Coronary artery (tissue), 2 donors: ENCODE data around the gene CTIF.

Source experiments
- DNase-seq: peaks from one replicate; pipeline ENCODE4 v3.0.0-alpha.2; 2017; ENCODE audit warnings: low spot score
- H3K27ac ChIP-seq, 2 donors: fragments of 200-600 bp; sonication (generic); one replicate each; pipeline ENCODE4 v1.5.1; 2016 to 2019
- H3K4me3 ChIP-seq: fragments of 200-600 bp; sonication (generic); 2 replicates; pipeline ENCODE4 v1.5.1; 2016; ENCODE audit warnings: mild to moderate bottlenecking, moderate library complexity
- TF ChIP-seq, protein P1 (sequence below): fragments of 200-600 bp; sonication (generic); IDR thresholded peaks from one replicate; pipeline ENCODE4 v1.5.1; 2019; ENCODE audit warnings: antibody characterized with exemption

Gene CTIF

DNA sequence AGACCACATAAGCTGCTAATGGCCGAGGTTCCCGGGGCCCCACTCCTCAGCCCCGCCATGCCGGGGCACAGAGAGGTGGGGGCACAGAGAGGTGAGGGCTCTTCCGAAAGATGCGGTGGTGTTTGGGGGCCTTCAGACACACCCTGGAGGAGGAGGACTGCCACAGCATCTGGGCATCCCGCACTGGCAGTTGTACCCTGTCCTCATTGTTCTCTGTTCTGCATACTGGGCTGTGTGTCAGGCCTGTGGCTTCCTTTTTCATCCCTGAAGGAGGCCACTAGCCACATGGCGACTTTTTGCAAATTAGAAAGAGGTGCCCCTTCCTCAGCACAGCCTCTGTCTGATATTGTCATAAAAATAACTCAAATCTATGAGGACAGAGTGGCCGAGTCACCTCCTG lies 150.1 kb downstream of the CTIF start:
- TF ChIP-seq, protein P1, sequence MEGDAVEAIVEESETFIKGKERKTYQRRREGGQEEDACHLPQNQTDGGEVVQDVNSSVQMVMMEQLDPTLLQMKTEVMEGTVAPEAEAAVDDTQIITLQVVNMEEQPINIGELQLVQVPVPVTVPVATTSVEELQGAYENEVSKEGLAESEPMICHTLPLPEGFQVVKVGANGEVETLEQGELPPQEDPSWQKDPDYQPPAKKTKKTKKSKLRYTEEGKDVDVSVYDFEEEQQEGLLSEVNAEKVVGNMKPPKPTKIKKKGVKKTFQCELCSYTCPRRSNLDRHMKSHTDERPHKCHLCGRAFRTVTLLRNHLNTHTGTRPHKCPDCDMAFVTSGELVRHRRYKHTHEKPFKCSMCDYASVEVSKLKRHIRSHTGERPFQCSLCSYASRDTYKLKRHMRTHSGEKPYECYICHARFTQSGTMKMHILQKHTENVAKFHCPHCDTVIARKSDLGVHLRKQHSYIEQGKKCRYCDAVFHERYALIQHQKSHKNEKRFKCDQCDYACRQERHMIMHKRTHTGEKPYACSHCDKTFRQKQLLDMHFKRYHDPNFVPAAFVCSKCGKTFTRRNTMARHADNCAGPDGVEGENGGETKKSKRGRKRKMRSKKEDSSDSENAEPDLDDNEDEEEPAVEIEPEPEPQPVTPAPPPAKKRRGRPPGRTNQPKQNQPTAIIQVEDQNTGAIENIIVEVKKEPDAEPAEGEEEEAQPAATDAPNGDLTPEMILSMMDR, result no peak
- no peak overlapping the region for H3K4me3 ChIP-seq
- no peak for DNase-seq
- H3K27ac ChIP-seq, result no peak overlapping the region

DNA sequence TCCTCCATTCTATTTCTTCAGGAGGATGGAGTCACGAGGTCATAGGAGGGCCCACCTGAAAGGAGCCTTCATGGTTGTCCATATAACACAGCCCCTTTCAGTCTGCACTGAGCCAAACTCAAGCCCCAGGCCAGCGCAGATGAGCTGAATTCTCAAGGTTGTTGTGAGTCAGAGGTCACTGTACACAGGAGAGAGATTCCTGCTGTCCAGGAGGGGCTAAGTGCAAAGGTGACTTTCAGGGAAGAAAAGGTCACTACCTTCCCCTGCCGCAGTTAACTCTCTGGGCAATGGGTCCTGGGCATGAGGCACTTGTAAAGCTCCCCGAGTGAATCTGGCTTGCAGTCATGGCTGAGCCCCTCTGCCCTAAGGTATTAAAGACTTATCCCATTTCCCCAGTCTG lies 150.7 kb downstream of the CTIF start:
- TF ChIP-seq, protein P1, result no peak
- no peak overlapping the region for H3K27ac ChIP-seq
- no peak overlapping the region for H3K4me3 ChIP-seq
- no peak for DNase-seq

DNA sequence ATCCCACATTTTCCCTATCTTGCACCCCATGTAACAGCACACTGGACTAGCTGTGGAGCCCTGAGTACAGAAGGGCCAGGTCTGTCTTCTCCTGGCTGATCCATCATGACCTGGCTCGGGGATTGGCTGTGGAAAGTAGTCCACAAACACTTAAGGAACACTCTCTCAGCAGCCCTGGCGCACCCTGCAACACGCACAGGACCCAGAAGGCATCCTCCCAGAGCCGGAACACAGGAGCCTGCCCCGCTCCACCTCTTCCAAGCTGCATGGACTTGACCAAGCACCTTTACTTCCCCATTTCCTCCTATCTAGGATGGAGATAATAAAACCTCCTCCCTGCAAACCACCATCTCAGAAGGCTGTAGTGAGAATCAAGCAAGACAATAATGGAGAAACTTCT lies 151.7 kb downstream of the CTIF start:
- TF ChIP-seq, protein P1, result no peak
- Histone ChIP-seq H3K4me3 (no peak overlapping the region), H3K27ac (no peak overlapping the region)
- no peak for DNase-seq

DNA sequence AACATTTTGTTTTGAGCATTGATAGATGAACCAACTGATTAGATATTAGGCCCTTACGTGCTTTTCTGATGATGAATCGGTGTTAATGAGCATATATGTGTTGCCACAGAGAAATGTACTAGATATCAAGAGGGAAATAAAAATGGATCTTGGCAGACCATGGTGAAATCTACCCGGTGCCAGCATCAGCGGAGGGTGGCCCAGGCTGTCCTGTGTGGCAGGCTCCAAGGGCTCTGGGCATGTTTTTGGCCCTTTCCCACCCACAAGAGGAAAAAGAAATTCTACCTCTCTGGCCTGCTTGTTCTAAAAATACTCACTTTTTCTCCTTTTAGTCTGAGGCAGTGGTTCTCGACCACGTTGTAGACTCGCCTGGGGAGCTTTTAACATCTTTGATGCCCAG lies 154.2 kb downstream of the CTIF start:
- H3K4me3 ChIP-seq, result no peak overlapping the region
- no peak for DNase-seq
- TF ChIP-seq, protein P1, result no peak
- H3K27ac ChIP-seq, result no peak overlapping the region

DNA sequence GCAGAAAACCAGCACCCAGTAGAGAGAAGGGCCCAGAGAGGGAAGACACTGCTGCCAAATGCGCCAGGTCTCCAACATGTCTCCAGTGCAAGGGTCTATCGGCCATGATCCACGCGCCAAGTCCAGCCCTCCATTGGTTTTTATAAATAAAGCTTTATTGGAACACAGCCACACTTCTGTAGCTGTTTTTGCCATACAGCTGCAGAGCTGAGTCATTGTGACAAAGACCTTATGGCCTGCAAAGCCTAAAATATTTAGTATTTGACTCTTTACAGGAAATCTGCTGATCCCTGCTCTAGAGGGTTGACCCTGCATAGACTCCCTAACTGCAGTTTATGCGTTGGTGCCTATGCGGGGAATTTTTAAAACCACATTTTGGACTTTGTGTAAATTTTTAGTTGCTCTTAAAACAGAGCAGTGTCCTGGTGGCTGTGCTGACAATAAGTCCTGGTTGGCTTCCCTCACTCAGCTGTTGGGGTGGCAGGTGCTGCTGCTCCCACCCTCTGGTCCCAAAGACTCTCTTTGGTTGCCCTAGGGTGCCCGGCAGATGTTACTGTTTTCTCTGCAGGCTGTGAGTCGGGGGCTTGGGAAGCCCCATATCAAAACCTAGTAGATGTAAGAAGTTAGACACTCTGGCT lies 154.9 kb downstream of the CTIF start:
- TF ChIP-seq, protein P1, result no peak
- no peak overlapping the region for H3K4me3 ChIP-seq
- H3K27ac ChIP-seq, result no peak overlapping the region
- no peak for DNase-seq

DNA sequence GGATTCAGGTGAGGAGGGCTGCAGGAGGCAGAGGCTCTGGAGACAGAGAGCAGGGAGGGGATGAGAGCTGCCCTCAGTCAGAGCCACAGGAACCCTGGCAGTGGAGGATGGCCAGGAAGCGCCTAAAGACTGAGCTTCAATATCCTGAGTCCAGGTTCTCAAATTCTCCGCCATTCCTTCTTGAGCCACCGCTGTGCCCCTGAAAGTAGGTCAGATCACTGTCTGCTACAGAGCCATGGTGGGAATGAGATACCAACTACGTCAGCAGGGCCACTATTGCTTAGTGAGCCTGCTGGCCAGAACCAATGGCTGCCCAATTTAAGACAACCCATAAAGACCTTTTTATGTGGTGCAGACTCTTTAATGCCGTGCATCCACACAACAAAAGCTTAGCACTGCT lies 155.5 kb downstream of the CTIF start:
- no peak overlapping the region for H3K27ac ChIP-seq
- DNase-seq, result no peak
- TF ChIP-seq, protein P1, result no peak
- H3K4me3 ChIP-seq, result no peak overlapping the region

DNA sequence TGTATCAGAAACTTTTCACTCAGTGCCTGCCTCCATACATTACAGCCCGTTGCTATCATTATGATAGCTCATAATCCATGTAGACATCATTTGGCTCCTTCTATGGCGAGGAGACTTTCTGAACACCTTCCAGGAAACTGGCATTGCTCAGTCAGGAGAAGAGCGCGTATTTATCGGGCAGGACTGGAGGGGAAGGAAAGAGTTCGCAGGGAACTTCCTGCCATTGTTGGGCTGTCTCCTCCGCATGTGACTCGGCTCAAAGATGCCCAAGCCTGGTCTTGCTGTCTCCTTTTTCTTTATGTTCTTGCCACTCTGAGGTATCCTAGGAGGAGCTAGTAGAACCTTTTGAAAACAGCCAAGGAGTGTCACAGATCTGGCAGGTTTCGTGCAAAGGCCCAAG lies 156.8 kb downstream of the CTIF start:
- TF ChIP-seq, protein P1, result no peak
- no peak for DNase-seq
- Histone ChIP-seq H3K27ac (no peak overlapping the region), H3K4me3 (no peak overlapping the region)
